Stimulated activated CD4-positive, alpha-beta T cell treated with anti-CD3 and anti-CD28 coated beads, Interleukin-2, amount 100 ng/mL, for 4 hours (primary cell): Measurements from ENCODE around the gene MIEF2.

Experiments
- DNase-seq: peaks from one replicate; pipeline ENCODE4 v3.0.0-alpha.2; 2020; ENCODE audit warnings: low read depth

The MIEF2 gene

DNA sequence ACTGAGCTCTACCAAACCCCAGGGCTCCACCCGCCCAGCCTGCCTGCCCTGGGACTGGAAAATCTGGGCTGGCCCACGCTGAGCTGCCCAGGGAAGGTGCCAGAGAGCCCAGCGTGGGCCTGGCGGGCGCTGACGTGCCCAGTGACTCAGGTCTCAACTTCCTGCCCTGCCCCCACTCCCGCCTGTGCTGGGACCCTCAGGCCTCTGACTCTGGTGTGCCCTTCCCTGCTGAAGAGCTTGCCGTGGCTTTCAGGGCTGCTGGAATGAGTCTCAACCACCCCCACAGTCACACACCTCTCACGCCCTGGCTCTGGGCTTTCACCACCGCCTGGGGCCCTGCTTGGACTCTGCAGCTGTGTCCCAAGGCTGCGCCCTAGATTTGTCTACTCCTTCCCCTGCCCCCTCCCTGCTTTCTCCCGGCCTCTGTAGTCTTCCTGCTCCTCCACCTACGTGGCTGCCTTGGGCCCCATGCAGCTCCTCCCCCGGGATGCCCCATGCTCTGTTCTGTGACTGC is 24.7 kb upstream of the MIEF2 start:
- DNase-seq, result no peak

DNA sequence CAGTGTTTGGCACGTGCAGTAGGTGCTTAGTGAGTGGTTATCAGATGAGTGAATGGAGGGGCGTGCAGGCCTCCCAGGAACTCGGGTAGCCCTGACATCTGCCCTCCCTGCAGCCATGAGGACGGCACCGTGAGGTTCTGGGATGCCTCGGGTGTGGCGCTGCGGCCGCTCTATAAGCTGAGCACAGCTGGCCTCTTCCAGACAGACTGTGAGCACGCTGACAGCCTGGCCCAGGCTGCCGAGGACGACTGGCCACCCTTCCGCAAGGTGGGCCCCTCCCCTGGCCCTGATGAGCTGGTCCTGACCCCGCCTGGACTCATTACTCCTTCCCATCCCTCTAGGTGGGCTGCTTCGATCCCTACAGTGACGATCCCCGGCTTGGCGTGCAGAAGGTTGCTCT is 24.0 kb upstream of the MIEF2 start:
- no peak for DNase-seq

DNA sequence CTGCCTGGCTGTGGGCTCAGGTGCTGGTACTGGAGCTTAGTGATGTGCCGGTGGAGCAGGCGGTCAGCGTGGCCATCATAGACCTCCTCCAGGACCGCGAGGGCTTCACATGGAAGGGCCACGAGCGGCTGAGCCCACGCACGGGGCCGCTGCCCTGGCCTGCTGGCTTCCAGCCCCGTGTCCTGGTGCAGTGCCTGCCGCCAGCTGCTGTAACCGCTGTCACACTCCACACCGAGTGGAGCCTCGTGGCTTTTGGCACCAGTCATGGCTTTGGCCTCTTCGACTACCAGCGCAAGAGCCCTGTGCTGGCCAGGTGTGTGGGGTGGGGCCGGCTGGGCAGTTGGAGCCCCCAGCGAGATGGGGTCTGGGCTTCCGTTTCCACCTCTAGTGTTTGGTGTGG is 23.0 kb upstream of the MIEF2 start:
- no peak for DNase-seq

DNA sequence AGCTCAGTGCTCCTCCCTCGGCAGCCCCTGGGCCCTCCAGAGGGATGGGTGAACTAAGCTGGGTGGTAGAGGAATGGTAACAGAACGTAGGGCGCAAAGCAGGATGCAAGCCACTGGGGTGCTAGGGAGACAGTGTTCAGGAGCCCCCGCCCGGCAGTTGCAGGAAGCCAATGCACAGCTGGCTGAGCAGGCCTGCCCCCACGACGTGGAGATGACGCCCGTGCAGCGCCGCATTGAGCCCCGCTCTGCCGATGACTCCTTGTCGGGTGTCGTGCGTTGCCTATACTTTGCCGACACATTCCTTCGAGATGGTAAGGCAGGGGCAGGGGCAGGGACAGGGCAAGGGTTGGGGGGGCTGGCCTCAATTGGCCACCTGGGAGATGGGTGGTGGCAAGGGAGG is 22.2 kb upstream of the MIEF2 start:
- DNase-seq, result no peak

DNA sequence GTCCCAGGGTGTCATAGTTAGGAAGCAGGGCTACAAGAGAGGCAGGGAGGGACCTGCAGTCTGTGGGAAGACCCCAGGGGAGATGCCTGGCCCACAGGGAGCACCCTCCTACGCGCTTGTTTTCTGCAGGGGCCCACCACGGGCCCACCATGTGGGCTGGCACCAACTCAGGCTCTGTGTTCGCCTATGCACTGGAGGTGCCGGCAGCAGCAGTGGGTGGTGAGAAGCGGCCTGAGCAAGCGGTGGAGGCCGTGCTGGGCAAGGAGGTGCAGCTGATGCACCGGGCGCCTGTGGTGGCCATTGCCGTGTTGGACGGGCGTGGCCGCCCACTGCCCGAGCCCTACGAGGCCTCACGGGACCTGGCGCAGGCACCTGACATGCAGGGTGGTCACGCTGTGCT is 20.0 kb upstream of the MIEF2 start:
- DNase-seq, result no peak

DNA sequence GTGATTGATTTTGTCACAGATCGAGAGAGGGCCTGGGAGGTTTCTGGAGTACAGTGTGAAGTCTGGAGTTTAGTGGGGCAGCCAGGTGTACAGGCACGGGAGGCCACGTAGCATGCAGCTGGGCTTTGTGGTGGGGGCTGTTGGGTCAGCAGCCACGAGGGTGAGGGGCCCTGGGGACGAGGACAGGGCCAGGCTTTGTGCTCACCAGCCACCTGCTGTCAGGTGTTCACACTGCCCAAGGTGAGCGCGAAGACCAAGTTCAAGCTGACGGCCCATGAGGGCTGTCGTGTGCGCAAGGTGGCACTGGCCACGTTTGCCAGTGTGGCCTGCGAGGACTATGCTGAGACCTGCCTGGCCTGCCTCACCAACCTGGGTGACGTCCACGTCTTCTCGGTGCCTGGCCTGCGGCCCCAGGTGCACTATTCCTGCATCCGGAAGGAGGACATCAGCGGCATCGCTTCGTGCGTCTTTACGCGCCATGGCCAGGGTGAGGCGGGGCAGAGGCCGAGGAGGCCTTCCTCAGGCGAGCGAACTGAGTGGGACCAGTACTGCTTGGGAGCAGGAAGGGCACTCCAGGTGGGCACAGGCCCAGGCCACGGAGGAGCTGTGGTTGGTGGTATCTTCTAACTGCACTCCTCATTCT is 19.1 kb upstream of the MIEF2 start:
- DNase-seq, result no peak

DNA sequence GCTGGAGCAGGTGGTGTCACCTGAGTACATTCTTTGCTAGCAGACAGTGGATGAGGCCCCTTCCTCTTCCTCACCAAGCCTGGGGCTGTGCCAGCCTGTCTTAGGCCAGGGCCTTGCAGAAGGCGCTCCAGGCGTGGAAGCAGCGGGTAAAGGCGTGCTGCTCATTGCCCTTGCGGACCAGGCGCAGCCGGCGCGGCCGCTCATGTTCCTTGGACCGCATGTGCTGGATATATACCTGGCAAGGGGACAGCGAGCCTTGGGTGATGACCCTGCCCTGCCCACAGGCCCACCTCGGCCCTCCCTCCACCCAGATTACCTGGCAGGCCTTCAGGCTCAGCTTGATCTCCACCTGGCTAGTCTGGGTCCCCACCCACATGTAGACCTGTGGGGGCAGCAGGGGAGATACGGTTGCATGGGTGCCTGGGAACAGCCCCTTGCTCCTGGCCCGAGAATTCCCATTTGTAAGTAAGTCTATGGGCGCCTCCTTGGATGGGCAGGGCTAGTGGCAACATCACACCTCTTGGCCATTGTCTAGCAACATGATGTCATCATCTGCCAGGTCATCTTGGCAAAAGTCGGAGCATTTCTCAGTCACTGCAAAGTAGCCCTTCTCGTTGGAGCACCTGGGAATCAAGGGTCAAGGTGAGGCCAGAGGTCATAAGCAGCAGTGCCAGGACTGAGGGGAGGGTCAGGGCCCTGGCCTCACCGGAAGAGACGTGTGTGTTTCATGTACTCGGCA is 15.3 kb upstream of the MIEF2 start:
- no peak for DNase-seq

DNA sequence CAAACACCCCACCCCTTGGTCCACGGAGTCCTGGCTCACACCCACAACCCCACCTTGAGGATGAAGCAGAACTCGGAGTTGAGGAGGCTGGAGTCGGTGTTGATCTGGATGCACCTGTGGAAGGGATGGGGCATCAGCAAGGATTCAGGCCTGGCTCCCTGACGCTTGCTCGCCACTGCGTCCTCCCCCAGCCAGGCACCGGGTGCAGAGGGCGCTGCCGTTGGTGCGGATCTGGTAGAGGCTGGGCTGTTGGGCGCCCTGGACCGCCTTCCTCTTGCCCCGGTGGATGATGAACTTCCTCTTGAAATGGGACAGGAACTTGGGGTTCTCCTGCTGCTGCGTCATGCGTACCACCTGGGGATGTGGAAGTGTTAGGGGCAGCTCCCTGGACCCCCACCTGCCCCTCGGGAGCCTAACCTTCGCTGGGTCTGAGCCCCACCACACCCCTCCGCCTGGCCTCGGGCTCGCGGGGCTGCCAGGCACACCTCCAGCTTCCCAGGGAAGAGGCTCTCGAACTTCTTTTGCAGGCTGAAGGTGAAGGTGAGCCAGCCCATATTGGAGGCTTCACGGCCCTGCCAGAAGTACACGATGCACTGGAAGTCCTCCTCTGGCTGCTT is 14.2 kb upstream of the MIEF2 start:
- no peak for DNase-seq

DNA sequence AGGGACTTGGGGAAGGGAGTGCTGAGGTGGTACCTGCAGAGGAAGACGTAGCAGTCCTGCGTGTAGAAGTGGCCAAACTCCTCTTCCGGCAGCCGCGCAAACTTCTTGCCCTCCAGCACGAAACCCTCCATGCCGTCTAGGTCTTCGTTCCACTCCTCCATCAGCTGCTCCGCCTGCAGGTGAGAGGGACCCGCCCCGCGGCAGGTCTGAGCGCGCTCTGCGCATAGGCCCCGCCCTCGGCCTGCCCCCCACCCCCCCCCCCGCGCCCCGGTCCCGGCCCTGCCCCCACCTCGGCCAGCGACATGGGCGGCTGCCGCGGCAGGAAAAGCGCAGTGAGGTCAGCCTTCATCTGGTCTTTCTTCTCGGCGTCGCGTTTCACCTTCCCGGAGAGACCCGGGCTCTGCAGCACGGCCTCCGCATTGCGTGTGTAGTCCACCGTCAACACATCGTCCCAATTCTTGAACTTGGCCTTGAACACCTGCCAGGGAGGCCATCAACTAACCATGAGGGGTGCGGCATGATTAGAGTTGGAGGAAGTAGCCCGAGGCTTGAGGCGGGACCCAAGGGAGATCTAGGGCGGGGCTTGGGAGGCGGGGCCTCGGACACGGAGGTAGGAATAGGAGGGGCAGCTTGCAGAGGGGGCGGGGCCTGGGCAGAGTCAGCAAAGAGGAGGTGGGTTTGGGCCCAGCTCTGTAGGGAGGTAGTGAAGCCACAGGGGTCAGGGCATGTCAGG is 13.4 kb upstream of the MIEF2 start:
- DNase-seq, result no peak

DNA sequence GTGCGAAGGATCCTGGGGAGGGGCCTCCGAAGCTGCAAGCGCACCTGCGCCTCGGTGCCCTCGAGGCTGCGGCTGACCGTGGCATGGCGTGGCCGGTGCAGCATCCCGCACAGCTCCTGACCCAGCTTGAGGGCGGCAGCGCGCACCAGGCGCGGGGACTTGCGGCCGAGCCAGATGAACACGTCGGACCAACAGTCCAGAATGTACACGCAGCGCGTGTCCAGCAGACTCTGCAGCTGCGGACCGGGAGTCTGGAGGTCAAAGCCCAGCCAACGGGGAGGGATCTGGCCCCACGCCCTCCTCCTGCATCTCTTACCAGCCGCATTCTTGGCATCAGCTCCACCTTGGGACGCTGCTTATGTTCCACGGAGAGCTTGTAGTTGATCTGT is 12.9 kb upstream of the MIEF2 start:
- no peak for DNase-seq

DNA sequence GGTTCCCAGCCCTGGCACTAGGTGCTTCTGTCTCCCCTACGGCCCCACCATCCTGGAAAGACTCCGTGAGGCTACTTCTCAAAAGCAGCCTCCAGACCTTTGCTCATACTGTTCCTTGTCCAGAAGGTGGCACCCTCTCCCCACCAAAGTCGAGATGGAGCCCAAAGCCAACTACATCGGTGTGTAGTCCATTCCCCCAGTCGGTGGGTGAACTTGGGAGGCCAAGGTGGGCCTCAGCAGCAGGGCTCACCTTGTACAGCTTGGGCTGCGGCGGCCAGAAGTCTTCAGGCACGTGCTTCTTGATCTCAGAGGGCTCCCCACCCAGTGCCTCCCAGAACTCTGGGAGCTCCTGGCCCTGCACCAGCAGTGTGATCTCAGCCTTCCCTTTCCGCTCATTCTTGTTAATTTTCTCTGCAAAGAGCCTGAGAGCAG is 12.1 kb upstream of the MIEF2 start:
- DNase-seq, result peak; percentile 53

DNA sequence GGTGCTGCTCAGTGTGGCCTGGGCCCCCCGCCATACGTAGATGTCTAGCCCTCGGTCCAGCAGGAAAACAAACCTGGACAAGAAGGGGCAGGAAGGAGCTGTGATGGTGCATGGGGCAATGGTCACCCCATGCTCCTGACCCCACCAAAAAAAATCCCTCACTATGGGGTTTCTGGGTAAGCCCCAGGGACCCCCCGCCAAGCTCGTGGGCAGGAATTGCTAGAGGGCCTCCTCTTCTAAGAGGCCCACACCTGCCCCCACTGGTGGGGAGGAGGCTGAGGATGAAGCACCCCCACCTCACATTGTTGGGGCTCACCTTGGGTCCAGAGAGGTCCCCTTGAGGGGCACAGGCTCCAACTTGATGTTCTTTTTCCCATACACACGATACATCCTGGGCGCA is 11.7 kb upstream of the MIEF2 start:
- no peak for DNase-seq

DNA sequence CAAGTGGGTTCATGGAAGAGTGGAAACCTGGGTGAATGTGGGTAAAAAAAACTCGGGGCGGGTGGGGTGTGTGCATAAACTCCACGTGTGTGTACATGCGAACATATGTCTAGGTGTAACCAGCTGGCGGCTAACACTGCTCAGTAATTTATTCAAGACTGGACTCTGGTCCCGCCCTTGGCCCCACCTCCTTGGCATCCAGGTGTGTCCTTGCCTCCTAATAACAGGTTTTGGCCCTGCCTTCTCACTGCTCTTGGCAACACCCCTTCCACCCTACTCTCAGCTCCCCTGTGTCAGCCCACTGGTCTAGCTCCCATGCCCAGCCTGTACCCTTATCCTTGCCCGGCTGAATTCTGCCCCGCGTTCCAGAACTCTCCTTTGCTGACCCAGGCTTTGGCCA is 10.2 kb upstream of the MIEF2 start:
- DNase-seq, result no peak

DNA sequence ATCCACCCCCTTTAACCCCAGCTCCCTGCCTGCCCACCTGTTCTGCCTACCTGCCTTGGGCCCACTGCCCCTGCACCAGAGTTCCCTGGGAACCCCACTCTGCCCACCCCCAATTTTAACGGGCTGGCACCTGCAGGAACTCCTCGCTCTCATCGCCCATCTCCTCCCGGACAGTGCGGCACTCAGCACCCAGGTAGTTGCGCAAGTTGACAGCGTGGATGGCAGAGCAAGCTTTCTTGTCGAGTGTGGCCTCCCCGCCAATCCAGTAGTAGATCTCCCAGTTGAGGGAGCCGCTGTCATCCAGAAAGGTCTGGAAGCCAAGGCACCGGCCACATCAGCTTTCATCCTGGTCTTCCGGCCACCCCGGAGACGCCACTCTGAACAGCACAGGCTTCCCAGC is 9.8 kb upstream of the MIEF2 start:
- no peak for DNase-seq

DNA sequence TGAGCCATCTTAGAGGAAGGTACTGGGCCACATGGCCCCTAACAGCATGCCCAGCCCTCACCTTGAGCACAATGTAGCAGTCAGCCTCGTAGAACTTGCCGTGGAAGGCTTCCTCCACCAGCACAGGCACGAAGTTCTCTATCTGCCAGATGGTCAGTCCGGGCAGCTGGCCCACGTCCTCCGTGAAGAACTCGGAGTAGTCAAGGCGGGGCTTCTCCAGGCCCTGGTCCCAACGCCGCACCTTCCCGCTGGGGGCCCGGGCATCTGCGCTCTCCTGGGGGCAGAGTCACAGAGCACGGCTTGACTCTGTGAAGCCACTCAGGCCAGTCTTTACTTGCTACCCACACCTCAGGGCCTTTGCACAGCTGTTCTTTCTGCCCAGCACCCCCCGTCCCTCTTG is 9.3 kb upstream of the MIEF2 start:
- no peak for DNase-seq

DNA sequence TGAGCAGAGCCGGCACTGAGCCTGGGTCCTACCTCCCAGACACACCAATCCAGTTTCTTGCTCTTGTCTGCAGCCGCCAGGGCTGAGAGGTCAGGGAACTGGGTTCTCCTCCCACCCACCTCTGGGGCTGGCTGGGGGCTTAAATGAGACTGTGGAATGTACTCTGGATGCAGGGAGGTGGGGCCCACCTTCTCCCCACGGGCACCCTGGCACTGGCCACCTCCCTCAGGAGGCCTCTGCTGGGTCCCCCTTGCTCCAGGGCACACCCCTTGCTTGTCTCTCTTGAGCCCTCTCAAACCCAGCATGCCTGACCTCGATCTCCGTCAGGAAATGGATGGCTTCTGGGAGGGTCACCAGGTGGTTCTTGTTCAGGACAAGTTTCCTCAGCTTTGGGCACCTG is 8.3 kb upstream of the MIEF2 start:
- no peak for DNase-seq

DNA sequence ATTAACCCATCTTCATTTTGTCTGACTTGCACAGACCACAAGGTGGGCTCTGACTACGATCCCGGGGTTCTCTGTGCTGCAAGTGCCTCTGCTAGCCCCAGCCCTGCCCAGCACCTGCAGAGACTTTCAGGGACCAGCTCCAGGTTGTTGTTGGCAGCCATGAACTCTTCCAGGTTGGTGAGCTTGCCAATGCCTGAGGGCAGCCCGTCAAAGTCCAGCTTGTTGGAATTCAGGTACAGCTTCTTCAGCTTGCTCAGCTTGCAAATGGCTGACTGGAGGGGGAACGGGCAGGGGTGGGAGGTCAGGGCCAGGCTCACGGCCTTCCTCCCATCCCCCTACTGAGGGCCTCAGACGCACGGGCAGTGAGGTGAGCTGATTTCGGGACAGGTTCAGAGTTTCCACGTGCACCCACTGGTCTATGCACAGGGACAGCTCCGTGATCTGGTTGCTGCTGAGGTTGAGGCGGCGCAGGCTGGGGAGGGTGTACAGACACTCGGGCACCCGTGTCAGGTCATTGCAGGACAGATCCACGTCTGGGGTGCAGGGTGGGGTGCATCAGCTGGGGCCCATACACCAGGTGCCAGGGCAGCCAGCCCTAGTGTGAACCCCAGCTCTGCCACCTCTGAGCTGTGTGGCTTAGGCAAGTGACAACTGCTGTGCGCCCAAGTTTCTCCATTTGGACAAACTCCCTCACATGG is 7.1 kb upstream of the MIEF2 start:
- DNase-seq, result no peak

DNA sequence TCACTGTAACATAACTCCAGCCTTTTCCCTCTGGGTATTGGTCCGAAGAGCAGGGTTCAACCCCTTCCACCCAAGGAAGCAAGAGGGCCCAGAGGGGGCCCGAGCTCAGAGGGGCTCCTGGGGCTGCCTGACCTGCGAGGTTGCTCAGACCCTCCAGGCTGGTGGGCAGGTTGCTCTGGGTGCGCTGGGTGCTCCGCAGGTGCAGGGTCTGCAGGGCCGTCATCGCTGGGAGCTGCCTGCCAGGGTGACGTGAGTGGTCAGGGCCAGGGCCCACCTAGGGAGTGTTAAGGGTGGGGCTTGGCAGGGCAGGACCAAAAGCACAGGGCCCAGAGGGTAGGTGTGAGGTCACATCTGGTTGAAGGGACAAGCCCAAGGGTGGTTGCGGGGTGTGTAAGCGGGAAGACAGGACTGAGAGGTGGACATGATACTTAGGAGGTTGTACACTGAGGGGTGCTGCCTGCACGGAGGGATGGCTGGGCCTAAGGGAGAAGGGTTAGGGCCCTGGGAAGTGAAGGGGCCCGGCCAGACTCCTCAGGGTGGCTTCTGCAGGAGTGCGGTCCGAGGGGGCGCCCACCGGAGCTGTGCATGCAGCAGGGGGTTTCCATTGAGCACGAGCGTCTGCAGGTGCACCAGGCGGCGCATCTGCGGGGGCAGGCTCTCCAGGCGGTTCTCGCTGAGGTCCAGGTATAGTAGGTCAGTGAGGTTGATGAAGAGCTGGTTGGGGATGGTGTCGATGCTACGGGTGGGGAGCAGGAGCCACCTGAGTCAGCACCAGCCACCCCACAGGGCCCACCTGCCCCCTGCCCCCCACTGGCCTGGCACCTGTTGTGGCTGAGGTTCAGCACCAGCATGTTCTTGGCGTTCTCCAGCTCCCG is 6.3 kb upstream of the MIEF2 start:
- DNase-seq, result no peak

DNA sequence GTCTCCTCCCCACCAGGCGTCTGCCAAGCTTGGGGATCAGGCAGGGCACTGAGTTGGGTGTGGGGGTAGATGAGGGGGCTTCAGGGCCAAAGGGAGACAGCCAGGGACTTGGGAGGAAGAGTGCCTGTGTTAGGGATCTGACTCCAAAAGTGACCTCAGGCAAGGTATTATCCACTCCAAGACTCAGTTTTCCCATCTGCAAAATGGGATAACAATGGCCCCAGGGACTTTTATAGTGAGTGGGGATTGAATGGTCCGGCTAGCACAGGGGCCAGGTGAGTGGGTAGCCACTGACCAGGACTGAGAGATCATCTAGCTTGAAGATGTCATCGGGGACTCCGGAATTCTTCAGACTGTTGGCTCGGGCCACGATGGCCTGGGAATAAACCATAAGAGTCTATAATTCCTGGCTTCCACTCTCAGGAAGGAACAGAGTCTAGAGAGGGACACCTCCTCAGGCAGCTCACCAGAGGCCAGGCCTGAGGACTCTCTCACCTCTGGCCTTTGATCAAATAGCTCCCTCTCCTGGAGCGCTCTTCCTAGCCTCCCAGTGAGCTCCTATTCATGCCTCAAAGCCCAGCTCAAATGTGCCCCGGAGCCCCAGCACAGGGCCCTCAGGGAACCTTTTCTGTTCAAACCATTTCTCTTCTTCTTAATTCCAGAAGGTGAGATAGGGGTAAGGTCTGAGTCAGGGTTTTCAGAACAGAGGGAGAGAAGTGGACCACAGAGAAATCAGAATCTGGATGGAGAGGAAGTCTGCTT is 5.4 kb upstream of the MIEF2 start:
- DNase-seq, result no peak

DNA sequence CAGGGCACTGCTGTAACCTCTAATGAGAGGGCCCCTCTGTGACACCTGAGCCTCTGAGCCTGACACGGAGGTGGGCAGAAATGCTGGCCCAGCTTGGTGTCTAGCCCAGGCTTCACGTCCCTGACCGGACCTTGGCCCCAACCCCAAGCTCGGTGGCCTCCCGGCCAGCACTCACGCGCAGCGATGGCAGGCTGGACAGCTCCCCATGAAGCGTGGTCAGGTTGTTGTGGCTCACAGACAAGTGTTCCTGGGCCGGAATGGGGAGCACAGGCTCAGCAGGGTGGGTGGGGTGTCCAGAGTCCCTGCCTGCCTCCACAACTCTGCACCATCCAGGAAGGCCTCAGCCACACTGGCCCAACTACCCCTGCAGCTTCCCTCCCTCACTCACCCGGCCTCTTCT is 4.1 kb upstream of the MIEF2 start:
- DNase-seq, result no peak
